Measurements from ENCODE around the gene SETD5.

SETD5 gene

DNA sequence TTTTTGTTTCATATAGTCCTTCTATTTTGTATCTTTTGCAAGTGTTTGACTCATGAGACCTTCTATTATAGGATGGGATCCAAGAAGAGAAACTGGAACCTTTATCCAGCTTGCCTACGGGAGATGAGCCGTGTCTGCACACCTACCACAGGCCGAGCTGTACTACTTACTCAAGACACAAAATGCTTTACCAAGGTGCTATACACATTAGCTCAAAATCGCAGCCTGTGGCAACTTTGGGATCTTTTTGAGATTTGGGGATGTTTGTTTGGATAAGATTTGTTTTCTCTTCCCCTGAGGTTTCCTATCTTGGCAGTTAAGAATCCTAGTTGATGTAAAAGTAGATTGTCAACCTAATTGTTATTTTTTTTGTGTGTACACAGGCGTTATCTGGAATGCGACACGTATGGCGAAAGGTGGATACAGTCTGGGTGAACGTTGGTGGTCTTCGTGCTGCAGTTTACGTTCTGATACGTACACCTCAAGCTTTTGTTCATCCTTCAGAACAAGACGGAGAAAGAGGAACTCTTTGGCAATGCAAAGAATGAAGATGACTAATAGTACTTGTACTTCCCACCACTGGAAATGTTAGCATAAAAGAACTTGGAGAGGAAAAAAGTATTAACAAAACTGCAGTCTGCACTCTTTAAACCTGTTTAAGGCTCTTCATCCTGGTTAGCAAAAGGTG lies 13.1 kb upstream of the SETD5 start:
- no peak for DNase-seq (ENCODE audit: low read depth)
- TF ChIP-seq, protein P1, sequence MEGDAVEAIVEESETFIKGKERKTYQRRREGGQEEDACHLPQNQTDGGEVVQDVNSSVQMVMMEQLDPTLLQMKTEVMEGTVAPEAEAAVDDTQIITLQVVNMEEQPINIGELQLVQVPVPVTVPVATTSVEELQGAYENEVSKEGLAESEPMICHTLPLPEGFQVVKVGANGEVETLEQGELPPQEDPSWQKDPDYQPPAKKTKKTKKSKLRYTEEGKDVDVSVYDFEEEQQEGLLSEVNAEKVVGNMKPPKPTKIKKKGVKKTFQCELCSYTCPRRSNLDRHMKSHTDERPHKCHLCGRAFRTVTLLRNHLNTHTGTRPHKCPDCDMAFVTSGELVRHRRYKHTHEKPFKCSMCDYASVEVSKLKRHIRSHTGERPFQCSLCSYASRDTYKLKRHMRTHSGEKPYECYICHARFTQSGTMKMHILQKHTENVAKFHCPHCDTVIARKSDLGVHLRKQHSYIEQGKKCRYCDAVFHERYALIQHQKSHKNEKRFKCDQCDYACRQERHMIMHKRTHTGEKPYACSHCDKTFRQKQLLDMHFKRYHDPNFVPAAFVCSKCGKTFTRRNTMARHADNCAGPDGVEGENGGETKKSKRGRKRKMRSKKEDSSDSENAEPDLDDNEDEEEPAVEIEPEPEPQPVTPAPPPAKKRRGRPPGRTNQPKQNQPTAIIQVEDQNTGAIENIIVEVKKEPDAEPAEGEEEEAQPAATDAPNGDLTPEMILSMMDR (IDR thresholded peaks at IDR 0.05; ENCODE audit: insufficient read depth, low read depth, low read length, missing control alignments) = no peak
- H3K4me3 ChIP-seq (ENCODE audit: low read depth, low read length) = no peak overlapping the region

DNA sequence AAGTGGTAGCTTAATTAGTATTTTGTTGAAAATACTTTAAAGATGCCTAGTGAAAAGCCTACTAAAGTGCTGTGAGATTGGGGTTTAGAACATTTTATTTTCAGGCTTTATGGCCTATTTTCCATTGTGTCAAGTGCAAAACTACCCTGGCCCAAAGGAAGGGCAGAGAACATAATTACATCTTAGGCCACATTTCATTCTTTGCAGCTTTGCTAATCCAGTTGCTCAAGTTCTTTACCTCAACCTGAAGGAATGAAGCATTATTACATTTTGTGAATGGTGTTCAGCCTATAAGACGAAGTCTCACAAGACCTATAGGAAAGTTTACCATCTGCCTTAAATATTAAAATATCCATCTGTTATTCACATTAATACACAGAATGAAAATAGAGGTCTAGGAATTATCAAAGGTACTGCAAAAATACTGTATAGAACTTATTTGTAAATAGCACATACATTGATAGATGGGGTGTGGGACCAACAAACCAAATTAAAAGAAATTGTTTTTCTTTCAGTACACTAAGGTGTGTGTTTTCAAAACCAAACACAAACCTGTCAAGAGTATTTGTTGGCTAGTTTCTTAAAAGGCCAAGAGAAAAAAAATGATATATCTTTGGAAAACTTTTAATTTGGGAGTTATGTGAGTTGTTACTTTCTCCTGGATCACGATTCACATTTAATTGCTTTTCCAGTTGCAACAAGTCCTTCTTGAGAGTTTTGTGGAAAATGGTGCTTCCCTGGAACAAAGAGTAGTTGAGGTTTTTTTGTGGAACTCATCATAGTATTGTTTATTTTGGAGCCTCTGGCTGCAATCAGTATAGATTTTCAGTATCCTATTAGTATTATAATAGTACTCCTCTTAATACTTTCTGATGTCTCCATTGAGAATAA lies 12.0 kb upstream of the SETD5 start:
- TF ChIP-seq, protein P1 (IDR thresholded peaks at IDR 0.05; ENCODE audit: insufficient read depth, low read depth, low read length, missing control alignments) = no peak
- DNase-seq (ENCODE audit: low read depth) = no peak
- H3K4me3 ChIP-seq (ENCODE audit: low read depth, low read length) = no peak overlapping the region

DNA sequence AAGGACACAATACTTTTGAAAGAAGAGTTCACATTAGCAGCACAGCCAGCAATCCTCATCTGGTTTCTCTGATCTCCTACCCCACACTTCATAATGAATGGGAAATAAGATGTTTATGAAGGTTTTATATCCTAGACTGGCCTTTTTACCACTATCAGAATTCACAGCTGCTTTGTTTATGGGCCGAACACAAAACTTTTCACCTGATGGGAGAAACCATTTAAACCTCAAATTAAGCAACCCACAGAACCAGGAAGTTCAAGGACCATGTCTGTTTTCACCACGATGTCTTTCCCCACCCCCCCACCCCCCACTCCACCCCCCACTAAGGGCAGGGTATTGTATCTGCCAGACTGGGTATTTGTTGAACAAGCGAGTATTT lies 11.3 kb upstream of the SETD5 start:
- no peak for DNase-seq (ENCODE audit: low read depth)
- H3K4me3 ChIP-seq (ENCODE audit: low read depth, low read length) = no peak overlapping the region
- TF ChIP-seq, protein P1 (IDR thresholded peaks at IDR 0.05; ENCODE audit: insufficient read depth, low read depth, low read length, missing control alignments) = no peak

DNA sequence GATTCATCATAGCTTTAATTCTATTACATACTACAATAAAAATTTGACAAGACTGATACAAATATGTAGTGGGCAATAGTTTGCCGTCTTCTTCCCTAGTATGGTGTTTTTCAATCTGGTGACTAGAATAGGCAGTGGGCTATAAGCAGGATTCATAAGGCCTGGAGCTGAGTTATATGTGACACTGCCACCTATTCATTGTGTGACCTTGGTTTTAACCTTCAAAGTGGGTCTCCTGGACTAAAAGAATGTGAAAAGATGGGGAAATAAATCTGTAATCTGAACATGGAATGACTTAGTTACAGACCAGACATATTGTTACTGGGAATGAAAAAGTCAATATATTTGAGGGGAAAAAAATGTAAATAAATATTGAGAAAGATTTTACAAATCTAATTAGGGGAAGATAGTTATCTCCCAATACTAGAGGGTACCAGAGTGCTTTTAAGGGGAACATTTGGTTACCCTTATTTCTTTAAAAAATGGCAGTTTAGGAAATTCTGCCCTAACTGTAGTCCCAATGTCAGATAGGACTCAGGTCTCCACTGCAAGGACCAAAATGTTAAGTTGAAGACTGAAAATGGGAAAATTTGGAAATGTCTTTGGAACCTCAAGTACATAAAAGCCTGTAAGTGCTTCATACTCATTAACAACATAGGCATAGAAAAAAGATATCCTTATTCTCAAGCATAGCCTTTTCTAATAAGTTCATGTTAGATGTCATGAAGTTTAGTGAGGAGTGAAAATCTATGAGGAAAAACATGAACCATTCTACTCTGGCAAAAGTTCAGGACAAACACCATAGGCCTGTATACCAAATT lies 10.7 kb upstream of the SETD5 start:
- H3K4me3 ChIP-seq (ENCODE audit: low read depth, low read length) = no peak overlapping the region
- TF ChIP-seq, protein P1 (IDR thresholded peaks at IDR 0.05; ENCODE audit: insufficient read depth, low read depth, low read length, missing control alignments) = no peak
- no peak for DNase-seq (ENCODE audit: low read depth)

DNA sequence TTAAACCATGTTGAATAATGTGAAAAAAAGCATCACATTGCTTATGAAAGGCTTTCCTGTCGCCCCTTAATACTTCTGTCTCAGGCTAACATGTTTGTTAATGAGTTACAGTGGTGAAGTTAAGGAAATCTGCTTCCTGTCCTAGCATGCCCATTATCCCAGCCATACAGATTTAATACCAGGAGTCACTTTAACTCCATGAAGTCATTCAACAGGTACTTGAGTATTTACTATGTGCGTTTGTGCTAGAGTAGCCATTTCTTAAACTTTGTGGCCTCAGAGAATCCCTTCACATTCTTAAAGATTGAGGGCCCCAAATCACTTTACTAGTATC lies 10.1 kb upstream of the SETD5 start:
- no peak overlapping the region for H3K4me3 ChIP-seq (ENCODE audit: low read depth, low read length)
- DNase-seq (ENCODE audit: low read depth) = no peak
- TF ChIP-seq, protein P1 (IDR thresholded peaks at IDR 0.05; ENCODE audit: insufficient read depth, low read depth, low read length, missing control alignments) = no peak

DNA sequence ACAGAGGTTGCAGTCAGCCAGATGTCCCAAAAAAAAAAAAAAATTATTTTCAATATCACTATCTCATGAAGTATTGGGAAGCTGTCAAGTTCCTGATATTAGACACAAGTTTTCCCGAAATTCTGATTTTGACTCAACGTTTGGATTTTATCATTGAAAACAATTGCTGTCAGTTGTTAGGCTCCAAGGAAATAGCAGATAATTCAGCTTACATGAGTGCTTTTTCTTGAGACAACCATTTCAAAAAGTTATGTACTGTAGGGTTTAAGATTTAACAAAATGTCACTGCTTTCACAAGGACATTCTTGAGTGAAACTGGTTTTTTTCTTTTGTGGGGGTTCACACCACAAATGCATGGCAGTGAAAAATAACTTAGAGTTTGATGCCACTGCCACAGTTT lies 9.3 kb upstream of the SETD5 start:
- no peak for DNase-seq (ENCODE audit: low read depth)
- TF ChIP-seq, protein P1 (IDR thresholded peaks at IDR 0.05; ENCODE audit: insufficient read depth, low read depth, low read length, missing control alignments) = no peak
- no peak overlapping the region for H3K4me3 ChIP-seq (ENCODE audit: low read depth, low read length)
